H4 (cell line): ENCODE data around the gene CEP72. TPM values are rescaled to one million over a fixed set of nuclear protein-coding genes. Genes with fewer than 3 reads are reported as not detected.

ENCODE experiments used
- total RNA-seq: library from RNA; depleted of rRNA; stranded (reverse); fragments of >200 nt; shearing (Covaris generic); gene quantifications from 2 replicates; pipeline ENCODE4 v1.2.3, GENCODE V29; 2014; rRNA removed

Gene CEP72
- total RNA-seq, 1 experiment from 2014 or later: 4.8 TPM

Other genes starting within 250 kb of the CEP72 start
- 34.3 and 42.4 TPM in 2 replicates for gene EXOC3, start 169.2 kb upstream of the CEP72 start, total RNA-seq
- 2.3 and 2.9 TPM in 2 replicates for gene SLC9A3, start 87.9 kb upstream of the CEP72 start, total RNA-seq
- 0.85 and 0.90 TPM in 2 replicates for gene TPPP, start 81.0 kb downstream of the CEP72 start, total RNA-seq
- gene ZDHHC11B, start 172.4 kb downstream of the CEP72 start, total RNA-seq: 0.19 and 0.35 TPM in 2 replicates
- gene ZDHHC11, start 238.6 kb downstream of the CEP72 start, total RNA-seq: 0.50 and 2.0 TPM in 2 replicates